GM12892 (cell line): ENCODE data around the gene PRIMPOL.
"Not testable (repeated sequence)": the region's sequence is repeated elsewhere in the genome, so short reads cannot be mapped to it uniquely, and the experiment has no call there.

Experiments
- DNase-seq: peaks from one replicate; pipeline ENCODE4 v3.0.0; 2011; ENCODE audit not compliant: insufficient read length
- FAIRE-seq: peaks from 2 replicates; lab custom pipeline; 2011; peaks lifted over from hg19 to GRCh38; lab: Jason Lieb, UNC
- POLR2A ChIP-seq: IDR thresholded peaks from 2 replicates; pipeline ENCODE4 v1.6.1; 2011; ENCODE audit warnings: low read depth, low read length, control low read depth
- POLR2AphosphoS5 ChIP-seq: IDR thresholded peaks from 2 replicates; pipeline ENCODE4 v1.6.1; 2011; ENCODE audit warnings: low read depth, low read length, control low read depth
- TAF1 ChIP-seq: IDR thresholded peaks from 2 replicates; pipeline ENCODE4 v1.6.1; 2011; ENCODE audit warnings: low read depth, mild to moderate bottlenecking, control low read depth, low read length, borderline replicate concordance

The PRIMPOL gene

GRCh38 chr4:184620212-184620867 lies 29.2 kb upstream of the PRIMPOL start:
- DNase-seq (no peak), FAIRE-seq (peak; percentile 61)
- TF ChIP-seq POLR2A, result no peak
- no peak for TF ChIP-seq TAF1

GRCh38 chr4:184621518-184621917 lies 28.0 kb upstream of the PRIMPOL start:
- TF ChIP-seq POLR2A (no peak), TAF1 (no peak), POLR2AphosphoS5 (no peak)
- no peak for FAIRE-seq
- DNase-seq, result no peak

- FAIRE-seq, DNase-seq: not testable (repeated sequence)
Observed at GRCh38 chr4:184624504-184624903, 25.0 kb upstream of the PRIMPOL start.

DNA sequence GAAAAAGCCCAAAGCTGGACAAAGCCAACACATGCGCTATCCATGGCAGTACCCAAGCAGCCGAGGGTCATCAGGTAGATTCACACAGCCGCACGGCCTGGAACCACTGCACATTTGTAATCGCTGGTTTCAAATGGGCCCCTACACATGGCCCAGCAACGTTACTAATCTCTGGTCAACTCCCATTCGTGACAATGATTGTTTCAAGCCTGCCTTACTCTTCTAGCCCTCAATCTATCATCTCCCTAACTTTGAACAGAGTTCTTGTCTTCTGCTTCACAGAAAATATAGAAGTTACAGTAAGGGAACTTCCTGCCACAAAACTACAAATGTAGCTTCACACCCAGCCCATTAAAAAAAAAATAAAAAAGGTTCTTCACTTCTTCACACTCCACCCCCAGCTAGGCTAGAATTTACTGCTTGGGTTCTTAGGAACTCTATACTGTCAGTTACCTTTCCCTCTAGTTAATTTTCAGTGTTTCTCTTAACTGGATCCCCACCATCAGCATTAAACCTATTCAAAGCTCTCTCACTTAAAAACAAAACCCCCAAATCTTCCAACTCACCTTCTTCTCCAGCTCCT lies 24.5 kb upstream of the PRIMPOL start:
- no peak for DNase-seq
- no peak for FAIRE-seq
- TF ChIP-seq POLR2A, result no peak

- not testable (repeated sequence) for FAIRE-seq
Observed at GRCh38 chr4:184625783-184626596, 23.5 kb upstream of the PRIMPOL start.

GRCh38 chr4:184628103-184628502 lies 21.4 kb upstream of the PRIMPOL start:
- no peak for FAIRE-seq
- TF ChIP-seq POLR2AphosphoS5 (no peak), TAF1 (no peak), POLR2A (no peak)
- no peak for DNase-seq

More at GRCh38 chr4:184625783-184626596, 23.5 kb upstream of the PRIMPOL start:
- not testable (repeated sequence) for DNase-seq

DNA sequence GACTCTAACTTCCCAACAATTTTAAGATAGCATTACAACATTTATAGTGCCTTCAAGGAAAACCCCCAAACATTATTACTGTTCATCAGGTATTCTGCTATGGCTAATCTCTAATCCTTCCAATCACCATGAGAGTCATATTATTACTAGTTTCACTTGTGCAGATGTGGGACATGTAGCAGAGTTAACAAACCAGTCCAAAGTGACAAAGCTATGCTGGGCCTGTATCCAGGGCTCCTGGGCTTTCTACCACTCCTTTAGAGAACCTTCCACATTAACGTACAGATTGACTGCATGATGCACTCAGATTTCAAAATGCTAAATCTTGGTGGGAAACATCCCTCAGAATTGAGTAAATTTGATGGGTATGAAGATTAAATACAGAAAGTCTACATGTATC lies 16.7 kb upstream of the PRIMPOL start:
- DNase-seq, result no peak
- no peak for FAIRE-seq
- no peak for TF ChIP-seq TAF1
- no peak for TF ChIP-seq POLR2AphosphoS5
- TF ChIP-seq POLR2A, result no peak

DNA sequence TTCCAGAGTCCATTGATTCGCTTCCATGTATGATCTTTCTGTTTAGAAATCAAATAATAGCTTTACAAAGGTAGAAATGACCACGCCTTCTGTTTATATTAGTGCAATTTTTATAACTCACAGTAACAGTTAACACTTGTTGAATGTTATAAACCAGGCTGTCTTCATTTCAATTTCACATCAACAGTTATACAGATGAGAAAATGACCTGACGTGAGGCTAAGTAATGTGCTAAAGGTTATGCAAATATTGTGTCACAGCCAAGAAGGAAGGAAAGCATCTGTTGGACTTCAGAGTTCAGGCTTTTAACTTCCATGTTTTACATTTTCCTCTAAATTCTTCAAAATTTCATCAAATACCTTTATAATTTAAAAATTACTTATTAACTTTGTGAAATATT lies 14.2 kb upstream of the PRIMPOL start:
- TF ChIP-seq TAF1 (no peak), POLR2A (no peak), POLR2AphosphoS5 (no peak)
- DNase-seq, result no peak
- no peak for FAIRE-seq

GRCh38 chr4:184636144-184636543 lies 13.4 kb upstream of the PRIMPOL start:
- no peak for TF ChIP-seq POLR2AphosphoS5
- DNase-seq (no peak), FAIRE-seq (no peak)

DNA sequence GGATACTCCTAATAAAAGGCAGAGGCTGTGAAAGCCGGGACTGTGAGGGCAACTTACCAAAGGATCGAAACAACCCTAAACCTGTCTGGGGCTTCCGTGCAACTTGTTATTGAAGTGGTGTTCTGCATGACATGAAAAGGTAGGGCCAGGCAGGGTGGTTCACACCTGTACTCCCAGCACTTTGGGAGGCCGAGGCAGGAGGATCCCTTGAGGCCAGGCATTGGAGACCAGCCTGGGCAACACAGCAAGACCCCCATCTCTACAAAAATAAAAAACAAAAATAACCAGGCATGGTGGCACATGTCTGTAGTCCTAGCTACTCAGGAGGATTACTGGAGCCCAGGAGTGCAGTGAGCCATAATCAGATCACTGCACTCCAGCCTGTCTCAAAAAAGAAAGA lies 12.6 kb upstream of the PRIMPOL start:
- DNase-seq, result no peak
- TF ChIP-seq POLR2AphosphoS5, result no peak
- TF ChIP-seq TAF1, result no peak
- TF ChIP-seq POLR2A, result no peak
- no peak for FAIRE-seq

GRCh38 chr4:184641022-184641421 lies 8.5 kb upstream of the PRIMPOL start:
- DNase-seq, result no peak
- FAIRE-seq, result no peak
- TF ChIP-seq TAF1 (no peak), POLR2AphosphoS5 (no peak), POLR2A (no peak)

GRCh38 chr4:184641451-184641850 lies 8.1 kb upstream of the PRIMPOL start:
- DNase-seq (no peak), FAIRE-seq (peak; percentile 9)
- no peak for TF ChIP-seq POLR2A

GRCh38 chr4:184643731-184644130 lies 5.8 kb upstream of the PRIMPOL start:
- no peak for FAIRE-seq
- DNase-seq, result no peak
- TF ChIP-seq POLR2A (no peak), POLR2AphosphoS5 (no peak)
